TTC549 (cell line): ENCODE data around the gene TKTL2.

Source experiments
- FAIRE-seq: peaks from 2 replicates; lab custom pipeline; 2012; peaks lifted over from hg19 to GRCh38; lab: Jason Lieb, UNC

The TKTL2 gene, protein sequence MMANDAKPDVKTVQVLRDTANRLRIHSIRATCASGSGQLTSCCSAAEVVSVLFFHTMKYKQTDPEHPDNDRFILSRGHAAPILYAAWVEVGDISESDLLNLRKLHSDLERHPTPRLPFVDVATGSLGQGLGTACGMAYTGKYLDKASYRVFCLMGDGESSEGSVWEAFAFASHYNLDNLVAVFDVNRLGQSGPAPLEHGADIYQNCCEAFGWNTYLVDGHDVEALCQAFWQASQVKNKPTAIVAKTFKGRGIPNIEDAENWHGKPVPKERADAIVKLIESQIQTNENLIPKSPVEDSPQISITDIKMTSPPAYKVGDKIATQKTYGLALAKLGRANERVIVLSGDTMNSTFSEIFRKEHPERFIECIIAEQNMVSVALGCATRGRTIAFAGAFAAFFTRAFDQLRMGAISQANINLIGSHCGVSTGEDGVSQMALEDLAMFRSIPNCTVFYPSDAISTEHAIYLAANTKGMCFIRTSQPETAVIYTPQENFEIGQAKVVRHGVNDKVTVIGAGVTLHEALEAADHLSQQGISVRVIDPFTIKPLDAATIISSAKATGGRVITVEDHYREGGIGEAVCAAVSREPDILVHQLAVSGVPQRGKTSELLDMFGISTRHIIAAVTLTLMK

DNA sequence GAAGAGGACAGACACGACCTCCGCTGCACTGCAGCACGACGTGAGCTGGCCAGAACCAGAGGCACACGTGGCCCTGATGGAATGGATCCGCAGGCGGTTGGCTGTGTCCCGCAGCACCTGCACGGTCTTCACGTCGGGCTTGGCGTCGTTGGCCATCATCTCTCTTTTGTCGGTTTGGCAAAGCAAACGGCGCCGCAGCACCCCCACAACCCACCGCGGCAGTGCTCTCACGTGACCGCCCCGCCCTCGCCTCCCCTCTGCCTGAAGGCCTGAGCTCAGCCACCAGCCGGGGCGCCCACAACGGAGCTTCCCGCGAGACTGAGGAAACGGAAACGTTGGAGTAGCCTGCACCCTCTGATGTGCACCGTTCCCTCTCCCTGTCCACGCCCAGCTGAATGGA lies at the start of gene TKTL2:
Gene TKTL2, minus strand, starts transcription at position 179 of the 400 bp plus-strand sequence. Its CDS starts 20 bp downstream, at position 159.
- no peak for FAIRE-seq

DNA sequence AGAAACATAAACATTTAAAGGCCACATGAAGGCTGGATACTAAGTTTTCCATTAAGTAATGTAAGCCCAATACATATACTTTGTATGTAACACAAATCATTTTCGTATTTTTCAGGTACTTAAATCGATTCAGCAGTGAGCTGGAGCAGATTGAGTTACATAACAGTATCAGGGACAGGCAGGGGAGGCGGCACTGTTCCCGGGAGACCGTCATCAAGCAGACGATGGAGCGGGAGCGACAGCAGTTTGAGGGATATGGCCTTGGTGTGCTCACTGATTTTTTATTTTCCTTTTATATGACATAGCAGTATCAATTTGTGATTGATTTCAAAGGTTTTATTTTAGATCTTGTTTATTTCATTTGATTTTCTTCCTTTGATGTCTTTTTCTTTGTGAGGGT lies 41.6 kb upstream of the TKTL2 start:
- no peak for FAIRE-seq

DNA sequence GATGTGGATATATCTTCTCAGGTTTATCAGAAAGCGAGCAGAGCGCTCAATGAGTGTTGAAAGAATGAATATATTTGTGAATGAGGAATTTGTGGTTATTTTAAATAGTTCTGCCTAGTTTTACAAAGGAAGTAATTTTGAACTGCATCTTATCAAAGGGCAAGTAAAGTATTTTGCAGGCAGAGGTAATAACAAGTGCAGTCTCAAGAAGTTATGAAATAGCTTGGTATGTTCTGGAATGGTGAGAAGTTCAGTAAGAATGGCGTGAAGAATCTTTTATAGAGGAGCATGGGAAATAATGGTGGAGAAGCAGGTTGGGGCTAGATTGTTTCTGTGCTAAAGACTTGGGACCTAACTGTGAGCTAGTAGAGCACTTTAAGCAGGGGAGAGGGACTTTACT lies 31.8 kb upstream of the TKTL2 start:
- no peak for FAIRE-seq

DNA sequence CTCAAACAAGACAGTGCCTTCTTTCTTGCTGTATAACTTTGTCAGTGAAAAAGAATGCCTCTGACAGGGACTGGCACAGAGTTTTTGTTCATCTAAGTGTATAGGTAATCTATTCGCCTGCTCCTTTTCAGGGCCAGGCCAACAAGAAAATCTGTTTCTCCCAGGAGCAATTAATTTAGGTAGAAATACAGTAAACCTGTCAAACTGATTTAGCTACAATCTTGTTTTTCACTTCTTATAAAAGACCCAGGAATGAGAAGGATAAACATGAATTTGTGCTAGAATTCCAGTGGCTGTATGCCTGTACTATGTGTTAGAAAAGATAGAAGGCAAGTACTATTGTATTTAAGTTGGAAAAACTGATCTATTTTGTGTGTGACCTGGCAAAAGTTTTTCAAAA lies 27.0 kb upstream of the TKTL2 start:
- no peak for FAIRE-seq

DNA sequence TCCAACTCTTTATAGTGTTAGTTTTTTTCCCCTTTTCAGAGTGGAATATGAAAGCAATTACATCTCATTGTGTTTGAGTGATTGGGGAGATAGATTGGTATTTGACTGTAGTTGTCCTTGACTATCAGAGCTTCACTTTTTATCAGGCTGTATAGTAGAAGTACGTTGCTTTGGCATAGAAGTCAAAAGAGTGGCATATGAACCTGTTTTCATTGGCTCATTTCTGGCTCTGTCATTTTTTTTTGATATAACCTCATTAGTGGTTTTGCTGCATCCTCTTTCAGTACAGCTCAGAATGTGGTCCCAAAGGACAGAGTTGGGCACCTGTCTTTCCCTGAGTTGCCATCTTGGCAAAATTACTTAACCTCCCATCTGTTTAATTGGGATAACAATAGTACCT lies 22.3 kb upstream of the TKTL2 start:
- FAIRE-seq, result no peak

DNA sequence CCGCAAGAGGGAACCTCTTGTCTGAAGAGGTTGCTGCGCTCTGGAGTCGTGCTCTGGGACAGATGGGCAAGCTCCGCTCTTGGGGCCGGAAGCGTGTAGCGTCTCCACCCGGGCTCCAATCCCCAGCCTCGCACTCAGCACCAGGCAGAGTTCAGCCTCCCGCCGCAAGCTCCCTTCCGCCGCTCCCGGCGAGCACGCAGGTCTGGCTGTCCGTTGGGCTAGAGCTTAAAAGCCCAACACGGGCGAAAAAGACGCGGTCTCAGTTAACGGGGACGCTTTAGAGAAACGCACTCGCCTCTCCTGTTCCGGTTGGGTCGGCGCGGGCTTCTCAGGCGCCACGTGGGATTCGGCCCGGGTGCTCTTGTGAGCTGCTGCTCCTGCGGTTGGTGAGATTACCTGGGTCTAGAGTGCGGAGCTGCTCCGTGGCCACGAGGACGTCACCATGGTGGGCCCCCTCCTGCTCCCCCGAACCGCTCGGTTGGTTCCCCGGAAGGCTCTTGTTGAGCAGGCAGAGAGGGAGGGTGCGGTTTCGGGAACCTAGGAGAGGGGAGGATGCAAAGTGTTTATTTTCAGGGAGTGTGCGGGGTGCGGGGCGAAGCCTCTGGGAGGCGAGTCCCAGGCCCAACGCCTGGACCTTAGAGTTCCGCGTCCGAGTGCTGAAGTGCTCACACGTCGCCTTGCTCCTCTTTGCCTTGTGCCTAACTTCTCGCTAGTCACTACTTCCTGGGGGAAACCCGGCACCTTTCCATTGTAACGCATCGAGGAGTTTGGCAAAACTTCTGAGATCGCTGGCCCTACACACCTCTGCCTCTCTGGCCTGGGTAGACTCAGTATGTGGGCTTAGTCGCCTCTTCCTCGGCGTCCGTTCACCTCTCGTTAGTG lies 21.0 kb upstream of the TKTL2 start, which contains the start of gene TMA16:
Gene TMA16, plus strand, starts transcription at position 331 of the 882 bp plus-strand sequence. Its CDS starts 112 bp downstream, at position 443.
- FAIRE-seq, result no peak

DNA sequence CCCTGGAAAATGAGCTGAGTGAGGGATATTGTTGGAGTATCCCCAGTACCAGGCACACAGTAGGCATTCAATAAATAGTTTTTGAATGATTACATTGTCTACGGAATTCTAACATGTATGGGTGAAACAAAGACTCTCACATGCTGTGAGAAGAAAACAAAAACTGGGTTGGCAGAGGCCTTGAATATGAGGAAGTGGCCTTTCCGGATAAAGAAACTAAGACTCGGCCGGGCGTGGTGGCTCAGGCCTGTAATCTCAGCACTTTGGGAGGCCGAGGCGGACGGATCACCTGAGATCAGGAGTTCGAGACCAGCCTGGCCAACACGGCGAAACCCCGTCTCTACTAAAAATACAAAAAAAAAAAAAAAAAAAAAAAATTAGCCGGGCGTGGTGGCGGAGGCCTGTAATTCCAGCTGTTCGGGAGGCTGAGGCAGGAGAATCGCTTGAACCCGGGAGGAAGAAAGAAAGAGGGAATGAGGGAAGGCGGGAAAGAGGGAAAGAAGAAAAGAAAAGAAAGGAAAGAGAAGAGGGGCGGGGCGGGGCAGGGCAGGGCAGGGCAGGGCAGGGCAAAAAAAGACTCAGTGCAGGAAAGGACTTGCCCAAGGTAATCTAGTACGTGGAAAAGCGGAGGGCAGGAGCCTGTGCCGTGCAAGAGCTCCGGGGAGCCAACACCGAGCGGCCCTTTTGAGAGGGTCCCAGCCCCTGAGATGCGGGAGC lies 20.2 kb upstream of the TKTL2 start:
- no peak for FAIRE-seq

DNA sequence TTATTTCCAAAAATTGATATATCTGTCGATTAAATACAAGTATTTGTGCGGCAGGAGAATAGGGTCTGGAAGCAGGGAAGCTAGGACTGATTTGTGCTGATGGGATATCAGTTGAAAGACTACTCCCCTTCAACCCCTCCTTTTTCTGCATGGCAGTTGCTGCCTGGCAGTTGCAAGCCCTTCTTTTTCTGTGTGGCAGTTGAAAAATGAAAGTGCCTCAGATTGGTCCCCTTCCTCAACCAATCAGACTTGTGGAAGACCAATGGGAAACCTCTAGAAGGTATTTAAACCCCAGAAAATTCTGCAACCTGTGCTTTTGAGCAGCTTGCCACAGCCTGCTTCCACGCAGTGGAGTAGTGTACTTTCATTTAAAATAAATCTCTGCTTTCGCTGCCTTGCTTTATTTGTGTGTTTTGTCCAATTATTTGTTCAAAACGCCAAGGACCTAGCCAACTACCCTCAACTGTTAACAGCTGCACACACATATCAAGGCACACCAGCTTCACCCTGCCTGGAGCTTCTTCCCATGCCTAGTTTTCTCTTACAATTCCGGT lies 19.5 kb upstream of the TKTL2 start:
- FAIRE-seq, result no peak

DNA sequence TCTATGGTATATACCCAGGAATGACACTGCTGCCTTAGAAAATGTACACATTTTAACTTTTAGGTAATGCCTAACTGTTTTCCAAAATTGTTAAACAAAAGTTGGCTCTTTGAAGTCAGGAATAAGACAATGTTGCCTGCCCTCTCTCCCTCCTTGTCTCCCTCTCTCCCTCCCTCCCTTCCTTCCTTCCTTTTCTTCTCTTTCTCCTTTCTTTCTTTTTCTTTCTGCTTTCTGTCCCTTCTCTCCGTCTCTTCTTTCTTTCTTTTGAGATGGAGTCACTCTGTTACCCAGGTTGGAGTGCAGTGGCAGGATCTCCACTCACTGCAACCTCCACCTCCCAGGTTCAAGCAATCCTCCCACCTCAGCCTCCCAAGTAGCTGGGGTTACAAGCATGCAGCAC lies 16.4 kb upstream of the TKTL2 start:
- FAIRE-seq, result no peak

DNA sequence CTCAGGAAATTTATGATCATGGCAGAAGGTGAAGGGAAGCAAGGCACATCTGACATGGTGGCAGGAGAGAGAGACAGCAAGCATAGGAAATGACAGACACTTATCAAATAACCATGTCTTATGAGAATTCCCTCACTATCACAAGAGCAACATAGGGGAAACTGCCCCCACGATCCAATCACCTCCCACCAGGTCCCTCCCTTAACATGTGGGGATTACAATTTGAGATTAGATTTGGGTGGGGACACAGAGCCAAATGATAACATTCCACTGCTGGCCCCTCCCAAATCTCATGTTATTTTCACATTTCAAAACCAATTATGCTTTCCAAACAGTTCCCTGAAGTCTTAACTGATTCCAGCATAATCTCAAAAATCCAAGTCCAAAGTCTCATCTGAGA lies 12.8 kb upstream of the TKTL2 start:
- FAIRE-seq, result no peak

DNA sequence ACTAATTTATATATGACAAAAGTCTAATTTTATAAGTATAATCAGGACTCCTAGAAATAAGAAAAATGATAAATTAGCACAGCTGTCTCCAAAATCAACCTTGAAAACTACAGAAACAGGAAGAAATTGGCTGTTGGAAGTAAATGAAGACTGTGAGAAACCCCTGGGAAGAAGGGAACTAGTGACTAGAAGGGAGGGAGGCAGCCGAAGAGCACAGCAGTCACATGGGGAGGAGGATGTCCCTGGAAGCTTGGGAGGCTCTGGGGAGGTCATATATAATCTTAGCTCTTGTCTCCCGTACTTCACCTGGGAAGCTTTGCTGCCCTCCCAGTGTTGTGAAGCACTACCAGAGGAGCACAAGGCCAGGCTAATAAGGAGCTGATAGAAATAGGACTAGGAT lies 12.0 kb upstream of the TKTL2 start:
- no peak for FAIRE-seq

DNA sequence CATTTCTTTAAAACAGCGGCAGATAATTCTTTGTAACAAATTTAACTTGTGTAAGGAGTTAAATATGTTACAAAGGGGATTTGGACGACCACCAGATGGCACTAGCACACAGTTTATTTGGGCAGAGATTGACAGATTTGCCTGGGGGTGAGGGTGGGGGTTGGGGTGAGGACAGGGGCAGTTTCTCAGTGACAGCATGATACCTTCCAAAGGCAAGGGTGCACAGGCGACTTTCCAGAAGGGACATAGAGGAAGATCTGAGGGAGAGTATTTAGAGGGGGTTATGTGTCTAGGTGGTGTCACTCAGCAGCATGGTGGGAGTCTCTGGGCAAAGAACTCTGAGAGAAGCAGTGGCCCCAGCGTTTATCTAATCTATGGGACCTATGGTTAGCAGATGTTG lies 11.4 kb upstream of the TKTL2 start:
- FAIRE-seq, result no peak

DNA sequence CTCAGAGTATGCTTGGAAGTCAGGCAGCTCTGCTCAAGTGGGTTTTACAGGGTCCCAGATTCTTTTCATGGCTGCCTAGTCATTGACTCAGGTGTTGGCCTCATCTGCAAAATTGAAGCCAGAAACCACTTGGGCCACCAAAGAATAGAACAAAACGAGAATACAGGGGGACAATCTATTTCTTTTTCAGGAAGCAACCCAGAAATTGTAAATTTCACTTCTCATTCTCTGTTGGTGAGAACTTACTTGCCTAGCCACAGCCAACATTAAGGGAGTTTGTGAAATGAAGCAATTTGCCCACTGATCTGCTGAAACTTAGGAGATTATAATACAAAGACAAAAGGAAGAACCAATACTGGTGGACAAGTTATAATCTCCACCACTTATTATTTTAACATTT lies 8.6 kb upstream of the TKTL2 start:
- FAIRE-seq, result no peak

DNA sequence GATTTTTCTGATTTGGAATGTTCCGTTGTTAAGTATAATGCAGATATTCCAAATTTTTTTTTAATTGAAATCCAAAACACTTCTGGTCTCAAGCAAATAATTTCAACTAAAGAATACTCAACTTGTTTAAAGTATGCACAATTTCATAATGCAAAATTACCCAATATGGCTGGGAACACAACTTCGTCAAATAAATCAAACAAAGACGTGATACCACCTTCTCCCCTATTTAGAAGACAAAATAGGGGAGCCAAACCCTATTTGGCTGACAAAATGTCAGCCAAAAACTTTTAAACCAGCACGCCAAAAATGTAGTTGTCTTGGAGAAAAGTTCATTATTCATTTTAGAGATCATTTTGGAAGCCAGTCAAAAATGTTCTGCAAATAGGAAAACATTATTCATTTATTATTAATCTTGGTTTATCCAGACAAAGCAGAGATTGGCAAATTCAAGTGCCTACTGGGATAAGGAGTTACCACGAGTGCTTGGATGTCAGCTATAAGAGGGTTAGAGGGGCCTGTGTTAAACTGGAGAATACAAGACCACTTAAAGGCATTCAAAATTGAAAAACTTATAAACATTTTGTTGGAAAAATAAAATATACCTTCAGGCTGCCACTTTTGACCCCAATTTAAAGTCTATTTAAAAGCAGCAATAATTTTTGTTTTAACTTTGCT lies 3.3 kb upstream of the TKTL2 start:
- no peak for FAIRE-seq

DNA sequence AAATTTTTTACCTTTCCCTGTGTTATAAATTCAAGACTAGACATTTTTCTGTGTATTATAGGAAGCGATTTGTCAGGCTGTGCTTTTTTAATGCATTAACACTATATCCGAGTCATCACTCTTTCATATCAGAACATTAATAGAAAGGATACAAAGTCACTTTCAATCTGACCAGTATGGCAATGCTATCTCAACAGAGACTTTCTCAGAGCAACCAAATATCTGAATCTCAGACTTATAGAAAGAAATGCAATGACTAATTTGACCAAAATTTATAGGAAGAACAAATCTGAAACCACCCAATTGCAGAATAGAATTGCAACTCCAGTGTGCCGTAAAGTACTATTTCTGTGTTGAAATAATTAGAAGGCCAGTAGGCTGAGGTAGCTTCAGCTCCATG lies 473 bp upstream of the TKTL2 start:
- no peak for FAIRE-seq

DNA sequence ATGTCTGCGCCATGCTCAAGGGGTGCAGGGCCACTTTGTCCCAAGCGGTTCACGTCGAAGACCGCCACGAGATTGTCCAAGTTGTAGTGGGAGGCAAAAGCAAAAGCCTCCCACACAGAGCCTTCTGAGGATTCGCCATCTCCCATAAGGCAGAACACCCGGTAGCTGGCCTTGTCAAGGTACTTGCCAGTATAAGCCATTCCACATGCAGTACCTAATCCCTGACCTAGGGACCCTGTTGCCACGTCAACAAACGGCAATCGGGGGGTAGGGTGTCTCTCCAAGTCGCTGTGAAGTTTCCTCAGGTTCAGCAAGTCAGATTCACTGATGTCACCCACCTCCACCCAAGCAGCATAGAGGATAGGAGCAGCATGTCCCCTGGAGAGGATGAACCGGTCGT lies 424 bp downstream of the TKTL2 start:
- no peak for FAIRE-seq

DNA sequence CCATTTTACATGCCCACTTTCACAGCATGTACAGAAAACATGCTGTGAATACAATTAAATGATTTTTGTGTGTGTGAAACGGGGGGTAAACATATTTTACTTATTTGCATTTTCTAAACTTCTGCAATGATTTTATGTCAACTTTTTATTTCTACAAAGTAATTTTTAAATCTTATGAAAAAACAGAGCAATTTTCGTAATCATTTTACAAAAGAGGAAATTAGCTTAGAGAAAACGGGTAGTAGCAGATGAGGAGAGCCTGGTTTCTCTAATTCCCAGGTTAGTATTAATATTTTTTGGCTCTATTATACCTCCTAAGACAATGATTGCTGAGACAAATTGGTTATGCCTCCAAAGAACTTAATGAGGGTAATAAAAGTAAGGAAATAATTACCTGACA lies 3.2 kb downstream of the TKTL2 start:
- FAIRE-seq, result no peak

DNA sequence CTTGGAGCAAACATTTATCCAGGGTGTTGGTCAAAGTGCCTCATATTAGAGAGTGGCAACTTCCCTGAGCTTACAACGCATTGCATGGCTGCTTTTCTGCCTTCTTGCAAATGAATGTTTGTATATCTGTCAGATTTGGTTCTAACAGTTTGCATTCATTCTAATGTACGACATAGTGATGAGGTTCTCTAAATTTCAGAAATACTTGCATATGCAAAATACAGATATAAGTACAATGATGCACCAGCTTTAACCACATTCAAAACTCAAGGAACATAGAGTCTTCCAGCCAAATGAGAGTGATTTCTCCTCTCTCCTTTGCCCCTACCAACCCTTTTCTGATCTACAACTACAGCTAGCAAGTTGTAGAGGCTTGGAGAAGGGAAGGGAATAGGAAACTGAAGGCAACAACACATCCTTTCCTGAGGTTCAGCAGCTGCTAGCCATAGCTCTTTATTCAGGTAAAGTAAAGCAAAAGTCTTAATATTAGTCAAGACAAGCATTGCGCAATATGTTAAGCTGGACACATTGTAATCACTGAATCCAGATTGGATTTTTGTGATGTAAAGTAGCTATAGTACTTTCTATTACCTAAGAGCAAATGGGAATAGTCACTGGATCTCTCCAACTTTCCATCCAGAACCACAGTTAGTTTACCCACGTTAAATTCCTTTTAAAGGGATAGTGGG lies 6.3 kb downstream of the TKTL2 start:
- FAIRE-seq, result no peak

DNA sequence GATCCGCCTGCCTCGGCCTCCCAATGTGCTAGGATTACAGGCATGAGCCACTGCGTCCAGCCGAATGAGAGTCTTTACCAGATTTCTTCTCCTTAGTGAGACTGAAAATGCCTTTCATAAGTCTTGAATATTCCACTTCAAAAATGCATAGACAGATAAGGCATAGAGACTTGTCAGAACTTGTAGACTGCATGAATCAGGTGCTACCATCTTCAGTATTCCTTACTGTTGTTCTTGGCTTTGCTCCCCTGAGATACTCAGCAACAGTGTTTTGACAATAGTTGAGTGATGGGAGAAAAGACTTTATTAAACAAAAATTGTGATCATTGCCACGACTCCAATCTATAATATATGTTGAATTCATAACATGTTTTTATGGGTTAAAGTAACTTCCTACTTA lies 11.0 kb downstream of the TKTL2 start:
- FAIRE-seq, result no peak

DNA sequence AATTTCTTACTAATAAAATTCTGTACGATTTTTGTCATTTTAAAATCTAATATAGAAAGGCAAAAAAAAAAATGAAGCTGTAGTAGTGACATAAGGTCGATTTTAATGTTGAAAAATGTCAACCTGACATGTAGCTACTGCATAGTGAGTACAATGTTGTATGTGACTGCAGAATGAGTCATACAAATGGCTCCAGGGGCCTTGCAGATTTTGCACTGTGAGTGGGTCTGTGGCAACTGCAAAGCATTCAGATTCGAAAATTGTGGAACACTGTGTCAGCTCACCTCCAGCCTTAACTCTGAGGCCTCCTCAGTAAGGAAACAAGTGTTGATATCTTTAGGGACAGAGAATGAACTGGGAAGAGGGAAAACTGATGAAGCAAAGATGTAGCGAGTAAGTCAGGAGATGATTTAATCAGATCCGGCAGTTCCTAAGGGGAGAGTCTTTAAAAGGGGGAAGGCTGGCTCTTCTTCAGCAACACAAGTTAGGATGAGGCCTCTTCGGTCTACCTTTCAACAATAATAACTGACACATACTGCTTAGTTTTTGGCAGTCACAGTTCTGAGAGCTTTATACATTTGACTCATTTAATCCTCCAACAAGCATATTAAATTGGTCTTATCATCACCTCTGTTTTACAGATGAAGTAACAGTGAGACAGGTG lies 24.9 kb downstream of the TKTL2 start:
- FAIRE-seq, result no peak
